ENCODE measurements around the gene PRAF2.

GRCh38 chrX:49029876-49030275 lies 43.9 kb downstream of the PRAF2 start:
- TF ChIP-seq CTCF (IDR thresholded peaks at IDR 0.05): no peak
- no peak for TF ChIP-seq POLR2A (IDR thresholded peaks at IDR 0.05; ENCODE audit: low read depth)
